ENCODE measurements around the gene CNOT8.

GRCh38 chr5:154824070-154824469 is 34.4 kb upstream of the CNOT8 start:
- no peak for TF ChIP-seq POLR2A (IDR thresholded peaks at IDR 0.05)
- TF ChIP-seq, protein P1, sequence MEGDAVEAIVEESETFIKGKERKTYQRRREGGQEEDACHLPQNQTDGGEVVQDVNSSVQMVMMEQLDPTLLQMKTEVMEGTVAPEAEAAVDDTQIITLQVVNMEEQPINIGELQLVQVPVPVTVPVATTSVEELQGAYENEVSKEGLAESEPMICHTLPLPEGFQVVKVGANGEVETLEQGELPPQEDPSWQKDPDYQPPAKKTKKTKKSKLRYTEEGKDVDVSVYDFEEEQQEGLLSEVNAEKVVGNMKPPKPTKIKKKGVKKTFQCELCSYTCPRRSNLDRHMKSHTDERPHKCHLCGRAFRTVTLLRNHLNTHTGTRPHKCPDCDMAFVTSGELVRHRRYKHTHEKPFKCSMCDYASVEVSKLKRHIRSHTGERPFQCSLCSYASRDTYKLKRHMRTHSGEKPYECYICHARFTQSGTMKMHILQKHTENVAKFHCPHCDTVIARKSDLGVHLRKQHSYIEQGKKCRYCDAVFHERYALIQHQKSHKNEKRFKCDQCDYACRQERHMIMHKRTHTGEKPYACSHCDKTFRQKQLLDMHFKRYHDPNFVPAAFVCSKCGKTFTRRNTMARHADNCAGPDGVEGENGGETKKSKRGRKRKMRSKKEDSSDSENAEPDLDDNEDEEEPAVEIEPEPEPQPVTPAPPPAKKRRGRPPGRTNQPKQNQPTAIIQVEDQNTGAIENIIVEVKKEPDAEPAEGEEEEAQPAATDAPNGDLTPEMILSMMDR (IDR thresholded peaks at IDR 0.05): no peak

Measured in ovary (tissue), 3 donors.